OCI-LY1 (cell line): Measurements from ENCODE around the gene RPUSD4.

Source experiments
- CTCF ChIP-seq: fragments of 200-600 bp; sonication (generic), shearing (Covaris generic); IDR thresholded peaks from 2 replicates; pipeline ENCODE4 v1.5.1; 2017; ENCODE audit warnings: mild to moderate bottlenecking, antibody characterized with exemption, low read length, moderate library complexity, mixed read lengths
- EZH2 ChIP-seq: fragments of 200-600 bp; sonication (generic), shearing (Covaris generic); IDR thresholded peaks from 2 replicates; pipeline ENCODE4 v1.8.0; 2017; ENCODE audit warnings: borderline replicate concordance, mixed run types, mild to moderate bottlenecking, antibody characterized with exemption, low read length, moderate library complexity, mixed read lengths

GRCh38 chr11:126185259-126186024, 26.0 kb downstream of the RPUSD4 start:
- no peak for TF ChIP-seq CTCF
- no peak for TF ChIP-seq EZH2
